HL-60 (cell line): ENCODE data around the gene IRX6.

ENCODE experiments used
- DNase-seq, 2 experiments: peaks; one replicate each; pipeline ENCODE4 v3.0.0-alpha.2; 2010 to 2020; ENCODE audit warnings: low read depth in 1 of 2, low spot score in 1 of 2
- H3K27ac ChIP-seq: fragments of 250-450 bp; sonication (Bioruptor Pico); replicated peaks from 2 replicates; pipeline ENCODE4 v1.5.1; 2020; ENCODE audit warnings: mild to moderate bottlenecking, moderate library complexity
- H3K27me3 ChIP-seq: fragments of 250-450 bp; sonication (Bioruptor Pico); 2 replicates; pipeline ENCODE4 v1.5.1; 2021; ENCODE audit warnings: mild to moderate bottlenecking, moderate library complexity; ENCODE audit not compliant: insufficient read depth, poor library complexity, severe bottlenecking
- H3K4me3 ChIP-seq: replicated peaks from 2 replicates; pipeline ENCODE4 v1.5.1; 2011; ENCODE audit warnings: mild to moderate bottlenecking, control low read depth, low read length; ENCODE audit not compliant: insufficient read depth
- CTCF ChIP-seq: IDR thresholded peaks from one replicate; pipeline ENCODE4 v1.5.1; 2011; ENCODE audit warnings: low read length, control low read depth, inconsistent platforms; ENCODE audit not compliant: insufficient read depth
- GABPA ChIP-seq: IDR thresholded peaks from 2 replicates; pipeline ENCODE4 v1.6.1; 2012; ENCODE audit warnings: low read depth
- POLR2AphosphoS5 ChIP-seq: IDR thresholded peaks from 2 replicates; pipeline ENCODE4 v1.6.1; 2012; ENCODE audit warnings: low read depth
- REST ChIP-seq: IDR thresholded peaks from 2 replicates; pipeline ENCODE4 v1.6.1; 2012; ENCODE audit warnings: low read depth; ENCODE audit not compliant: insufficient replicate concordance
- SPI1 ChIP-seq: IDR thresholded peaks from 2 replicates; pipeline ENCODE4 v1.6.1; 2012; ENCODE audit warnings: low read depth, mild to moderate bottlenecking, borderline replicate concordance

IRX6 gene

GRCh38 chr16:55277536-55277935 is 46.5 kb upstream of the IRX6 start:
- DNase-seq = no peak
- Histone ChIP-seq H3K27me3 (peaks cover 4% of the 10 kb centered on the region), H3K4me3 (no peak overlapping the region), H3K27ac (no peak overlapping the region)
- TF ChIP-seq SPI1 (no peak), GABPA (no peak)

- Histone ChIP-seq H3K4me3 (no peak overlapping the region), H3K27me3 (peaks cover 4% of the 10 kb centered on the region), H3K27ac (no peak overlapping the region)
- no peak for DNase-seq
- TF ChIP-seq SPI1 (no peak), CTCF (no peak), GABPA (no peak), POLR2AphosphoS5 (no peak), REST (no peak)
Observed at GRCh38 chr16:55279598-55279997, 44.4 kb upstream of the IRX6 start.

- no peak overlapping the region for H3K4me3 ChIP-seq
- H3K27ac ChIP-seq = no peak overlapping the region
- no peak for DNase-seq
- TF ChIP-seq POLR2AphosphoS5 (no peak), SPI1 (no peak), CTCF (no peak), REST (no peak), GABPA (no peak)
- H3K27me3 ChIP-seq = peaks cover 4% of the 10 kb centered on the region
Observed at GRCh38 chr16:55280587-55280986, 43.4 kb upstream of the IRX6 start.

- TF ChIP-seq REST (no peak), POLR2AphosphoS5 (no peak), CTCF (no peak), GABPA (no peak), SPI1 (no peak)
- Histone ChIP-seq H3K27me3 (peaks cover 4% of the 10 kb centered on the region), H3K4me3 (no peak overlapping the region), H3K27ac (no peak overlapping the region)
- DNase-seq = no peak
Observed at GRCh38 chr16:55282441-55282840, 41.6 kb upstream of the IRX6 start.
